Nephron progenitor cell (in vitro differentiated cells): ENCODE results near the gene IQGAP3.

Source experiments
- DNase-seq: peaks from one replicate; pipeline ENCODE4 v3.0.0; 2021
- H3K27ac Mint-ChIP-seq: 2 replicates; pipeline ENCODE4 v1.8.0; 2021; ENCODE audit warnings: mild to moderate bottlenecking, moderate library complexity, mixed read lengths
- H3K27me3 Mint-ChIP-seq: 2 replicates; pipeline ENCODE4 v1.8.0; 2021; ENCODE audit warnings: mild to moderate bottlenecking, low read depth, mixed read lengths; ENCODE audit not compliant: poor library complexity
- H3K36me3 Mint-ChIP-seq: 2 replicates; pipeline ENCODE4 v1.8.0; 2021; ENCODE audit warnings: low read depth, mixed read lengths
- H3K4me1 Mint-ChIP-seq: 2 replicates; pipeline ENCODE4 v1.8.0; 2021; ENCODE audit warnings: mixed read lengths
- H3K4me3 Mint-ChIP-seq: 2 replicates; pipeline ENCODE4 v1.8.0; 2021; ENCODE audit warnings: mild to moderate bottlenecking, moderate library complexity, mixed read lengths
- H3K9me3 Mint-ChIP-seq: 2 replicates; pipeline ENCODE4 v1.8.0; 2021; ENCODE audit warnings: mild to moderate bottlenecking, moderate library complexity, mixed read lengths
- CTCF ChIP-seq: fragments of 200-600 bp; sonication (generic); IDR thresholded peaks from 2 replicates; pipeline ENCODE4 v1.5.0; 2021; ENCODE audit warnings: antibody characterized with exemption

The IQGAP3 gene

GRCh38 chr1:156552518-156552917, 19.8 kb downstream of the IQGAP3 start:
- Mint-ChIP-seq H3K9me3 (no peaks in the 10 kb centered on the region), H3K4me1 (peaks cover 8% of the 10 kb centered on the region), H3K27ac (no peak overlapping the region), H3K4me3 (no peak overlapping the region), H3K36me3 (peaks cover 45% of the 10 kb centered on the region), H3K27me3 (no peaks in the 10 kb centered on the region)
- TF ChIP-seq CTCF = no peak
- no peak for DNase-seq

- TF ChIP-seq CTCF = no peak
- Mint-ChIP-seq H3K4me3 (no peak overlapping the region), H3K4me1 (peaks cover 8% of the 10 kb centered on the region), H3K27ac (peak overlapping the region; percentile 21), H3K27me3 (no peaks in the 10 kb centered on the region), H3K36me3 (peaks cover 51% of the 10 kb centered on the region), H3K9me3 (no peaks in the 10 kb centered on the region)
- DNase-seq = no peak
Observed at GRCh38 chr1:156551869-156552268, 20.5 kb downstream of the IQGAP3 start.

- no peak for DNase-seq
- no peak overlapping the region for H3K4me3 Mint-ChIP-seq
Observed at GRCh38 chr1:156551066-156551643, 21.2 kb downstream of the IQGAP3 start.

GRCh38 chr1:156550346-156550745, 22.0 kb downstream of the IQGAP3 start:
- Mint-ChIP-seq H3K9me3 (no peaks in the 10 kb centered on the region), H3K27ac (no peak overlapping the region), H3K4me3 (no peak overlapping the region), H3K4me1 (peaks cover 8% of the 10 kb centered on the region), H3K36me3 (peaks cover 52% of the 10 kb centered on the region), H3K27me3 (no peaks in the 10 kb centered on the region)
- TF ChIP-seq CTCF = no peak
- no peak for DNase-seq

More at GRCh38 chr1:156551066-156551643, 21.2 kb downstream of the IQGAP3 start:
- Mint-ChIP-seq H3K27me3 (no peaks in the 10 kb centered on the region), H3K9me3 (no peaks in the 10 kb centered on the region), H3K36me3 (peaks cover 58% of the 10 kb centered on the region), H3K27ac (no peak overlapping the region), H3K4me1 (peaks cover 8% of the 10 kb centered on the region)
- no peak for TF ChIP-seq CTCF

- Mint-ChIP-seq H3K27ac (no peak overlapping the region), H3K9me3 (no peaks in the 10 kb centered on the region), H3K27me3 (no peaks in the 10 kb centered on the region), H3K4me1 (peaks cover 14% of the 10 kb centered on the region), H3K36me3 (peaks cover 51% of the 10 kb centered on the region), H3K4me3 (no peak overlapping the region)
- TF ChIP-seq CTCF = no peak
- DNase-seq = no peak
Observed at GRCh38 chr1:156549831-156550230, 22.5 kb downstream of the IQGAP3 start.

- TF ChIP-seq CTCF = no peak
- H3K27ac Mint-ChIP-seq = no peak overlapping the region
- H3K4me1 Mint-ChIP-seq = peaks cover 18% of the 10 kb centered on the region
- H3K9me3 Mint-ChIP-seq = no peaks in the 10 kb centered on the region
- DNase-seq = no peak
- H3K36me3 Mint-ChIP-seq = peaks cover 50% of the 10 kb centered on the region
- no peak overlapping the region for H3K4me3 Mint-ChIP-seq
- no peaks in the 10 kb centered on the region for H3K27me3 Mint-ChIP-seq
Observed at GRCh38 chr1:156549390-156549789, 23.0 kb downstream of the IQGAP3 start.
